ENCODE measurements around the gene HINT3.
"Not testable (repeated sequence)": the region's sequence is repeated elsewhere in the genome, so short reads cannot be mapped to it uniquely, and the experiment has no call there.

HINT3 gene

DNA sequence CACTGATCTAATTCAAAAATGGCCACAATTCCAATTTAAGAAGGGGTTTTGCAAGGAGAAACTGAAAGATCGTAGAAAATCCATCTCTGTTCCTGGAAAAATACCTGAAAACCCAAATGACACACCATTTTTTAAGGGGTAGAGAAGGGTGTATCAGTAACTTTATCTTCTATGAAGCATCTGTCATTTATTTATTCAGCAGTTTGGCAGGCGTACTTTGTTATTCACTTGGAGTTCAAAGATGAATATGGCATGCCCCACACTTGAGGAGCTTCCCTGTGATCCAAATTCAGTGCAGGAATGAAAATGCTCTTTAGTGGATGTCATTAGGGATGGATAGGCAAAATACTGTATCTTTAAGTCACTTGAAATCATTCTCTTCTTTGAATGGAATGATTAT, 7.2 kb downstream of the HINT3 start:
- no peak for DNase-seq

DNA sequence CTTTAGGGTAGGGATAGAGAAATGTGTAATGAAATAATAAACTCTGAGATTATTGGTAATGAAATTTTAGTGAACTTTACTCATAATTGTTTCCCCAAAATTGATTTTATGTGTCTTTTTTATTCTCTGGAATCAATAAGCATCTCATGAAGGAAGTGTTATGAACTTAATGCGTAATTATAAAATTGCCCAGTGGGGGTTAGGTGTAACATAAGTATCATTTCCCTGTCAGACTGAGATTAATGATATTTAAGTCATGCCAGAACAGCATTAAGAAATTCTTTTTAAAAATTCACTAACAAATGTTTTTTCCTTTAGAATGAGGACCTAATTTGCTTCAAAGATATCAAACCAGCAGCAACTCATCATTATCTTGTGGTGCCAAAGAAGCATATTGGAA, 10.0 kb downstream of the HINT3 start:
- DNase-seq, result no peak

DNA sequence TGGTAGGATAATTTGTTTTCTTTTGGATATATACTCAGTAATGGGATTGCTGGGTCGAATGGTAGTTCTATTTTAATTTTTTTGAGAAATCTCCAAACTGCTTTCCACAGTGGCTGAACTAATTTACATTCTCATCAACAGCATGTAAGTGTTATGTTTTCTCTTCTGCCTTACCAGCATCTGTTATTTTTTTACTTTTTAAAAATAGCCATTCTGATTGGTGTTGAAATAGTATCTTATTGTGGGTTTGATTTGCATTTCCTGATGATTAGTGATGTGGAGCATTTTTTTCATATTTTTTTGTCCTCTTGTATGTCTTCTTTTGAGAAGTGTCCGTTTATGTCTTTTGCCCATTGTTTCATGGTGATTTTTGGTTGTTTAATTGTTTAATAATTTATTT, 11.9 kb downstream of the HINT3 start:
- no peak for DNase-seq

DNA sequence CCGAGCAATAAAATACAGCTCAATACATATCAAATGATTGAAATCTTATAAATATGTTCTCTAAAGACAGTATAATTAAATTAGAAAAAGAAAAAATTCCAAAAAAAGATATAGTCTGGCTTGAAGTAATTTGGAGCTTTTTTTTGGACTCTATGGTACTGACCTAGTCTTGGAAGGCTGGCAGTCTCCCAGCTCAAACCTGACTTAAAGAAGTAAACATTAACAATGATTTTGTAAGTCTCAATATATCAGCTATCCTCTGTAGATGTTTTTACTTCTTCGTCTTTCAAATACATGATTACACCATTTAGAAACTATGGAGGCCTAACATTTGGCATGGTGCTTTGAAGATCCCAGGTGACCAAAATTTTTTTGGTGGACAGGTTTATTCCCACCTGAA, 14.2 kb downstream of the HINT3 start:
- DNase-seq, result no peak

DNA sequence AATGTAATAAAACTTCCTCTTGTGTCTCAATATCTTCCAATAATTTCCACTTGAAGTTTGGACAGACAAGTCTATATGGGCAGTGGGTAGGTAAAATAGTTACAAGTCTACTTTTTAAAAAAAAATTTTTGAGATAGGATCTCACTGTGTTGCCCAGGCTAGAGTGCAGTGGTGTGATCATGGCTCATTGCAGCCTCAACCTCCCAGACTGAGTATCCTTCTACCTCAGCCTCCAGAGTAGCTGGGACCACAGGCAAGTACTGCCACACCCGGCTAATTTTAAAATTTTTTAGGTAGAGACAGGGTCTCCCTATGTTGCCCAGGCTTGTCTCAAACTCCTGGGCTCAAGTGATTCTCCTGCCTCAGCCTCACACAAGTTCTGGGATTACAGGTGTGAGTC, 15.9 kb downstream of the HINT3 start:
- not testable (repeated sequence) for DNase-seq

DNA sequence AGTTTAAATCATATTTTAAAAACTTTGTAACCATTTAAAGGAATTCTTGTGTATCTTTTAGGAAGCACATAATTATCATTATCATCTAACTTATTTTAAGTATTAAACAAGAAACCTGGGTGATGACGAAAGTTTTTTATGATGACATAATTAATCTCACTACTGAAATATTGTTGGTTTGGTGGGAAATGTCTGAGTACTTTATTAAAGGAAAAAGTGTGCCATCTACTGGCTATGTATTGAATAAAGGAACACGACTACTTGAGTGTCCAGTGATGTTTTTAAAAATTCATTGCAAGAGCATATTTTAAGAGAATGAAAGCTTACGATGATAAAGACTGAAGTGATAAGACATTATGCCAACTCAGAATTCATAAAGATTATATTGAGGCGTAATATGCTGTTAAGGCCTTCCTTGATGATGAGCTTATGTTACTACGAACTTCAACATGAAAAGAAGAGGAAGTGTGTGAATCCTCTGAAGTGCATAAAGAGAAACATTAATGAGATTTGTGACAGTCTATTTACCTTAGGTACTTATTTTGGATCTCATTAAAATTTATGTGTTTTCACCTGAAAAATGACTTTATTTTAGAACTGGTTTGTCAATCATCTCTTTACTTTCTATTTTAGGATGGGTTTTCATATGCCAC, 17.8 kb downstream of the HINT3 start:
- peak in 1 of 2 donors; percentile 55 for DNase-seq

DNA sequence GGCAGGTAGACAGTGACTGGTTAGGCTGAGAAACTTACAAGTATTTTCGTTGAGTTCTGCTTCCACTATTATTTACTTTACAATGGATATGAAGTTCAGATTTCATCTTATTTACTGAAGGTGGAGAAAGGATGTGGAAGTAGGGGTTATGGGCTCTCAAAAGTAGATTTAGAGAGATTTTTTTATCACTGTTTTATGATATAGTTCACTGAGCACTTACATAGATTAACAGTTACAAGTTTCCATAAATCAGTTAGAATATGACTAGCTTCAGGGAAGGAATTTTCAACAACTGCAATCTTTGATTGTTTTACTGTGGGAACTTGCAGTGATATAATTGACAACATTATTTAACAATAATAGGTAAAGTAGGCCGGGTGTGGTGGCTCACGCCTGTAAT, 22.5 kb downstream of the HINT3 start:
- no peak for DNase-seq

DNA sequence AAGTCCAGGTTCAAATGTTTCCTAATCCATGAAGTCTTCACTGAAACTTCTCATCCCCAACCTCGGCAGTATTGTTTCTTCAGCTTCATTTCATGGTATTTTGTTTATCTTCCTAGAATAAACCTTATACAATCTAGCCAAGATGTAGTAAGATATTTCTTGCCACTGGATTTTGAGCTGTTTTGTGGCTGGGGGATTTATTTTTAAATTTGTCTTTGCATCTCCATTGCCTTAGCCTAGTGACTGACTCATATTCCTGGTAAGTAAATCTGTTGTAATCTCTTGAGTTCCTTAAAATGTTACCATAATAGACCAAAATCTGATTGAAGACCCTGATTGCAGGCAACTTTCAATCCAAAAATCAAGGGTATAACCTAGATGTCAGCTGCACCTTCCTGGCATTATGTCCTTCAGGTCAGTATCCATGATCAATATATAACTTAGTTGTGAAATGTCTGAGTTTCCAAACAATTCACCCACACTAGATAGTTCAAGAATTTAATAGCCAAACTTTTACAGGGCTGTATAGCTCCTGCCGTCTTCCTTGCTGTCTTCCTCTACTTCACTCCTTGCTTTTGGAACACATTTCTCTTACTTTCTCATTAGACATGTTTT, 25.1 kb downstream of the HINT3 start:
- DNase-seq, result no peak

DNA sequence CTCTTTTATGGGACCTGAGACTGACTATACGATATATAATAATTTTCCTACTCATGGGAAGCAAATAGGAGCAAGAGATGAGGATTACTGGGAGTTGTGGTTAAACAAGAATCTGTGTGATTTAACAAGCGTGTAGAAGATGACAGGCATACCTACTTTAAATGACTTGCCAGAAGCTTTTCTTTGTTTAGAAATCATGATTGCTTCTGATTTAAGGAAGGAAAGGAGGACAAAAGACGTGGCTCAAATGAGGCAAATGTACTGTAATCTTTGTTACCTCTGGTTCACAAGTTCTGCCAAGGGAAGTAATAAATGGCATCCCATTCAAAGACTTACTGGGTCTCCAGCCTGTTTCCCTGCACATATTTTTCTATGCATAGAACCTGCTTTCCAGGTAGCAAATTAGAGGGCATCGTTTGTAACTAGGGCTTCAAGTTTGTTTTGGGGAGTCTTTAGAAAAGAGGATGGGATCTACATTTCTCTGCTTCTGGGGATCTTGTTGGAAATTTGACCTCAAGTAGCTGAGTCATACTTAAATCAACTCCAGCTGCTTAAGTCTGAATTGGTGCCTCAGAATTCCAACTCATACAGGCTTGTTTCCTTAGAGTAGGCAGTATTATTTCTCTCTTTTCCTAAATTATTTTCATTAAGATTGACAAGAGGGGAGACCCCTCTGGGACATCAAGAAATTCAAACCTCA, 26.8 kb downstream of the HINT3 start:
- DNase-seq, result no peak

DNA sequence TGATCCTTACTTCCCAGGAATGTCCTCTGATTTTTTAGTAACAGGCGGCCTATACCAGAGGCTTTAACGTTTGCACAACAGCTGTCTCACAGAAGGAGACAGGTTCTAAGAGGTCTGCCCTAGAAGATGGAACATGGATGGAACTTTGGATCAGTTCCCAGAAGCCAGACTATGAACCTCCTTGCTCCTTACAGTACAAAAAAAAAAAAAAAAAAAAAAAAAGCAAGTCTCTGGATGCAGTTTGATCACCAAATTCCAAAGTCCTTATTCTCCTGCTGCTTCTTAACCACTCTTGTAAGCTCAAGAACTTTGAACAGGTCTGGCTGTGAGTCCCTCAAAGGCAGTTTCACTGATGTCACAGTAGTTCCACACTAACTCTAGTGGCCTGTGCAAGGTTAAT, 27.7 kb downstream of the HINT3 start:
- DNase-seq, result no peak

DNA sequence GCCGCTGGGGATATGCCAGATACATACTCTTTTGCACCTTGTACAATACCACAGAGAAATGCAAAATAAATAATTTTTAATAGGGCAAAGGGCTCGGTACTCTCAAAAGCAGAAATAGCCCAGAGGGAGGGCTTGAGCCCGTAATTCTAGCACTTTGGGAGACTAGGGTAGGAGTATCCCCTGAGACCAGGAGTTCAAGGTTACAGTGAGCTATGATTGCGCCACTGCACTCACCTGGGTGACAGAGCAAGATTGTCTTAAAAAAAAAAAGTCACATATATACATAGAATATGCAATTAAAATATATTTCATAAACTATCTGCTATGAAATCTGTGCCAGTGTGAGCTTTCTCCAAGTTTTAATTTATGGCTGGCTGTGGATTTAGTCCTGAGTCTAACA, 29.0 kb downstream of the HINT3 start:
- no peak for DNase-seq

DNA sequence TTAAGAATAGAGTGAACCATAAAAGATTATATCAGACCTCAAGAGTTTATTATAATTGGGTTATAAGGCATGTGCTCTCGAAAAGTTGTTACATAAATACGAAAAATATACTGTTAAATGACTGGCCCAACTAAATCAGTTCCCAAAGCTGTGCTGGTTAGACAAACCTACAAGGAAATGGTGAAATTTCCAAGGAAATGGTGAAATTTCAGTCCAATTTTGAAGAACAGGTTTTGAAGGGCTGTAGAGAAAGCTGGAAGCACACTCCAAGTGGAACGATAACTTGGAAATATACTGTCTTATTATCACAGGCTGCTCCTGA, 29.4 kb downstream of the HINT3 start:
- no peak for DNase-seq

DNA sequence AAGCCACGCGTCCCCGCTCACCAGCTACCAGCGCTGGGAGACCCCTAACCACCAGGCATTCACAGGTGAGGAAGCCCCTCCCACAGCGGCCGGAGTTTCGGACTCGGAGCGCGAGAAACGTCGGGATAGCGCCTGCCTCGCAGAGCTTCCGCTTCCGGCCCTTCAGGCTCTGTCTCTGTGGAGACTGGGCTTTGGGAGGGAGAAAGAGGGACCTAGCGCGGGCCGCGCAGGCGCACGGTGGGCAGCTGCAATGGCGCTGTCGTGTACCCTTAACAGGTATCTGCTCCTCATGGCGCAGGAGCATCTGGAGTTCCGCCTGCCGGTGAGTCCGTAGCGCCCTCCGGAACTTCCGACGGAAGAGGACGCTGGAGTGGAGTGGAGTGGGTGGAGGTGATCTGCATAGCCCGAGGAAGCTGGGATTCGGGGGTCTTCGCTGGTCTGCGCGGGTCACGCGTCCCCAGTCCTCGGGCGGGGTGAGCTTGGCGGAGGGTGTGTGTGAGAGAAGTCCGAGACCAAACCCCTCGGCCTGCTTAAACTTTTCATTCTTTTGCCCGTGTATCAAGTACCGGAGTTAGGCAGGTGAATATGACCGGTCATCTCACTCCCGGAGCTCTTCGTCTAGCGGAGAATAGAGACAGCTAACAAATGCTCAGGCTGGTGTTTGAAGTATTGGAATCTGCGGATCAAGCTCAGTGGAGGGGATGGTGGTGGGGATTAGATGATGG, 29.9 kb downstream of the HINT3 start, which contains the start of gene TRMT11:
TSS of gene TRMT11 (plus strand) at position 240 of the 725 bp plus-strand sequence. CDS start at position 251, 11 bp downstream.
- peak; percentile 85 to 86 for DNase-seq

DNA sequence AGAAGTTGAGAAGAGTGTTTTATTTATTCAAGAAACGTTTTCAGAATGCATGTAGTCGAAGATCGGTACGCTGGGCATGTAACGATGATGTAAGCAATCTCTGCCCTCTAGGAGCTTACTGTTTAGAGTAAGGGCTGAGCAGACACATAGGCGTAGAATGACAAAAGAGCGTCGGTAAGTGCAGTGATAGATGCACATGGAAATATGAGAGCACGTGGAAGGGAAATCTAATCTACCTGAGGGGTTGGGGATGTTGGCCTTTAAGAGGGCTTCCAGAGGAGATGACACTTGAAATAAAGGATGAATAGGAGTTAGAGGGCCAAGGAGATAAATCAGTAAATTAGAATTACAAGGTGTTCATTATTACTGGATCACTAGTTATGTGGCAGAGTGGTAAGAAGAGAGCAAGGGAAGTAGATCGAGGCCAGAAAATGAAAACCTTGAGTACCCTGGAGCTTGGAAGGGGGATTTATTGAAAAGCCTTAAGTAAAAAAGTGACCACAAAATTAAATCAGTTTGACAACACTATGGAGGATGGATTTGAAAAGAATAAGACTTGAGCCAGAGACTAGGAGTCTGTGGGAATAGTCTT, 30.6 kb downstream of the HINT3 start:
- DNase-seq, result peak in 1 of 2 donors; percentile 27

DNA sequence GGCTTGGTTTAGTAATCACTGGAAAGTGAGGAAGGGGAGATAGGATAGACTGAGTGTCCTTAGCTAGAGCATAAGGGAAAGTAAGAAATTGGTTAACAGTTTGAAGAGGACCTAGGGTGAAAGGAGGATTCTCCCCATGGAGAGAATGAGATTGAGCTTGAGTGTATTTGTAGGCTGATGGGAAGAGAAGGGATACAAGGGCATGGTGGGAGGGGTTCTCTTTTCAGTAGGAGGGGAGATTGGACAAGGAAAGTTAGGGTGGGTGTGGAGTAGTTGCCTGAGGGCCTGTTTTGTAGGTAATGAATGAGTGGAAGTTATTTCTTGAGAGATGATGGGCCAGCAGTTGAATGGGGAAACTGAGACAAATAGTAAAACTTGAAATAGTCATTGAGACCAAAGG, 31.7 kb downstream of the HINT3 start:
- DNase-seq, result no peak

DNA sequence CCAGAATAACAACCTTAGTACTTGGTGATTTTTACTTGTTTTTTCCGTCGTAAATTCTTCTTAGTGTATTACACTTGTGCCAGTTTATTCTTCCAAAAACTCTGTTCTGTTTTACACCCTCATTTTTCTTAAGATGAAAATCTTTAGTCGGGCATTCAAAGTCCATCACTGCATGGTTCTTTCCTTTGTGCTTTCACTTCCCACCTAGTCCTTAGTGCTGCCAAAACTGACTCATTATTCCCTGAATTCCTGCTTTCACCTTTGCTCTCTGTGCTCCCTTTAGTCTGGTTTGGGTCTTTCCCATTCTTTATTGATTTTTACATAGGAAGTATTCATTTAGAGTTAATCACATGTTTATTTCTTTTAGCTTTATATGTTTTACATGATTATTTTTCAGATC, 33.1 kb downstream of the HINT3 start:
- DNase-seq, result no peak

DNA sequence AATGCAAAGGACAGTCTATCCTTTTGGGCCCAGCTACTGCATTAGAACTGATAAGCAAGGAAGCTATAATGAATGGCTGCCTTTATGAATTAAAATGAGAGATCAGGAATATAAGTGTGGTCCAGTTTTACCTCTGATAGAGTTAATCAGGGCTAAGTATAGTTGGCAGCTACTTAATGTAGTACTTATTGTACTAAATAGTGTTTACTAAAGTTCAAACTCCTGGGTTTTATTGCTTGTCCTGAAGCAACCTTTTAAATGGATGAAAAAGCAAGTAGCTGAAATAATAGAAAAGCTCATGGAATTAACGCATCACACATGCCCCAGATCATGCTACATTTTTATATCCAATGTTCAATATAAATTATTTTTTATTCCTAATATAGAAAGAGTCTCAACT, 35.1 kb downstream of the HINT3 start:
- DNase-seq, result no peak

DNA sequence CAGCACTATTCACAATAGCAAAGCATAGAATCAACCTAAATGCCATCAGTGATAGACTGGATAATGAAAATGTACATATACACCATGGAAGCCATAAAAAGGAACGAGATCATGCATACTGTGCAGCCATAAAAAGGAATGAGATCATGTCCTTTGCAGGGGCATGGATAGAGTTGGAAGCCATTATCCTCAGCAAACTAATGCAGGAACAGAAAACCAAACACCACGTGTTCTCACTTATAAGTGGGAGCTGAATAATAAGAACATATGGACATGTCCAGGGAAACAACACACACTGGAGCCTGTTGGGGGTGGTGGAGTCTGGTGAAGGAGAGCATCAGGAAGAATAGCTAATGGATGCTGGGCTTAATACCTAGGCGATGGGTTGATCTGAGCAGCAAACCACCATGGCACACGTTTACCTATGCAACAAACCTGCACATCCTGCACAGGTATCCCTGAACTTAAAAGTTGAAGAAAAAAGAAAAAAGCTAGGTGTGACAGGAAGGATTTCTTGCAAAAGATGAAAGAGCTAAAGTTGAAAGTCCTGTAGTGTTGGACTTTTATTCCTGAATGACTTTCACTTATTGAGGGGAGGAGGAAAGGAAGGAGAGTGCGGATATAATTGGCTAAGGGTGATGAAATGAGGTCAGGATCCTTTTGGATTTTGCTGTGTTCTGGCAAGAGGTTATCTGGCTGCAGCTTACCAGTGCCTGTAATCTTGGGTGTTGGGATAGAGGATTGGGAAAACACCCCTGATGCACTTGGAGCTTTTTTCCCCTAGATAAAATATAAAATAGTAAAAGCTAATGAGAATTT, 38.3 kb downstream of the HINT3 start:
- no peak for DNase-seq

DNA sequence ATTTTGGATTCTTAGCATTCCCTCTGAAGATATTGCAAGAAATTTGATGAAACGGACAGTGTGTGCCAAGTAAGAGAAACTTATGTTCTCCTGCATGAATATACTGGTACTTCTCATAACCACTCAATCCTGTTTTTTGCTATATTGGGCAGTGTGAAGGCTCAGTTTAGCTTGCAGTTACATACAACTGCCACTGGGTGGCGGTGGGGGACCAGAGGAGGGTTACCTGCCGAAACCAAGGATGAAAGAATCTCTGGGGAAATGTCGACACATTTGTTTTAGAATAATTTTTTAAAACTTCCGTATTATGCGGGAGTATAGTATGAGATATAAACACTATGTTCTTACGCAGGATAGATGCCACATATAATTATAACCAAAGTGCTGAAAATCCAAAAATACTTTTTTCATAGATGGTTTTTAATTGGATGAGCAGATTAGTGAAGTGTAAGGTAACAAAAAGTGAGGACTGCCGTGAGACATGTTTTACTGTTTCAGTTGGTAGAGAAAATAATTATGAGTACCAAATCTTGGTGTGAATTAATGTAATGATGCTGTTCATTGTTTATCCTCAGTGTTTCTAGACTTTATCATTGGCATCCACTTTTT, 39.5 kb downstream of the HINT3 start:
- DNase-seq, result peak; percentile 69 to 77

DNA sequence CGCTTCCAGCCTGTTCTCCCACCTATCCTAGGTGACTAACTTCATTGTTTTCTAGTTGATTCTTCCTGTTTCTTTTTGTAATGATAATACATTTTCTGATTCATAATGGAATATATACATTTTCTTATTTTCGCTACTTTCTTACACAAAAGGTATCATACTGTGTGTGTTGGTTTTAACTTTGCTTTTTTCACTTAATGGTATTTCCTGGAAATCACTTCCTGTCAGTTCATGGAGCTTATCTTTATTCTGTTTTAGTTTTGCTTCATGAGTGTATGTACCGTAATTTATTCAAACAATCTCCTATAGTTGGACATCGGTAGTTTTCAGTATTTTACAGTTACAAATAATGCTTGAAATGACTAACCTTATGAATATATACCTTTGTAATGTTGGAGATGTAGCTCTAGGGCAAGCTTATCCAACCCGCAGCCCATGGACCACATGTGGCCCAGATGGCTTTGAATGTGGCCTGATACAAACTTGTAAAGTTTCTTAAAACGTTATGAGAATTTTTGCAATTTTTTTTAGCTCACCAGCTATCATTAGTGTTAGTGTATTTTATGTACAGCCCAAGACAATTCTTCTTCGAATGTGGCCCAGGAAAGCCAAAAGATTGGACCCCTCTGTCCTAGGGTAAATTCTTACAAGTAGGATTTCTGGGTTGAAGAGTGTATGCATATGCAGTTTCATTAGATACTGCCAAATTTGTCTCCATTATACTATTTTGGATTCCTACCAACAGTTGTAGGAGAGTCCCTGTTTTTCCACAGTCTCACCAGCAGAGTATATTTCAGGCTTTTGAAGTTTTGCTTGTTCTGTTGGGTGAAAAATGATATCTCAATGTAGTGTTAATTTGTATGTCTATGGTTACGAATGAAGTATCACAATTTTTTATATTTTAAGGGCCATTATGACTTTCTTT, 46.4 kb downstream of the HINT3 start:
- DNase-seq, result no peak

DNA sequence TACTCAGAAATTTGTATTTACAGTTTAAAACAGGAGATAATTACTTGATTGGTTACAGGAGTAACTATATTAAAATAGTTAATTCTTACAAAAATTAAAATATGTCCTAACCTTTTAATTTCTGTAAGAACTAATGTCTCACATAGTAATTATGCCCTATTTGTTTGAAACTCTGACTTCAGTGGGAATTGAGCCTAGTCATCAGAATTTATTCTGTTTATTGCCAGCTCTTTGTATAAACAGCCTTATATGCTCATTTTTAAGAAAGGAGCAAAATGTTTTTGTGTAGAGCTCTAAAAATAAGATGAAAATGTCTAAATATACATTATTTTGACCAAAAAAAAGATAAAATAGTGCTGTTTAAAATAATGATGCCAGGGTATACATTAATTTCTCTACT, 51.2 kb downstream of the HINT3 start:
- DNase-seq, result no peak

All from CD4-positive, alpha-beta T cell treated with Interleukin-1 beta for 1 hour (primary cell).